Activated T-helper 1 cell treated with anti-CD3 and anti-CD28 coated beads, Interleukin-12 subunit alpha, Interleukin-12 subunit beta, Interleukin-2, Interleukin-4 antibody, amounts not matched to agents 30 ng/mL and 10 ng/mL and 1 ng/mL, durations not matched to agents 14 hours and 24 hours and 36 hours (primary cell): Measurements from ENCODE around the gene TCP11L2. TPM values are rescaled to one million over a fixed set of nuclear protein-coding genes. Genes with fewer than 3 reads are reported as not detected.
A peak's percentile ranks its signal among the peaks of the same experiment; 100 is the strongest.

Experiments
- DNase-seq: peaks from one replicate; pipeline ENCODE4 v3.0.0; 2021; ENCODE audit warnings: low spot score
- H3K27ac Mint-ChIP-seq: one replicate; pipeline ENCODE4 v1.8.0; 2021; ENCODE audit warnings: mild to moderate bottlenecking, mixed read lengths
- H3K27me3 Mint-ChIP-seq: one replicate; pipeline ENCODE4 v1.8.0; 2022; ENCODE audit warnings: mild to moderate bottlenecking, moderate library complexity, mixed read lengths; ENCODE audit not compliant: insufficient read depth
- H3K36me3 Mint-ChIP-seq: one replicate; pipeline ENCODE4 v1.8.0; 2021; ENCODE audit warnings: low read depth, mixed read lengths
- H3K4me1 Mint-ChIP-seq: one replicate; pipeline ENCODE4 v1.8.0; 2021; ENCODE audit warnings: low read depth, mixed read lengths
- H3K4me3 Mint-ChIP-seq: one replicate; pipeline ENCODE4 v1.8.0; 2021; ENCODE audit warnings: mild to moderate bottlenecking, moderate library complexity, mixed read lengths
- H3K9me3 Mint-ChIP-seq: one replicate; pipeline ENCODE4 v1.8.0; 2021; ENCODE audit warnings: mixed read lengths
- intact Hi-C: fragments of 100-400 bp; cut with micrococcal nuclease; formaldehyde crosslinking; loops from one replicate; pipeline ENCODE4 v1.15.1; 2024
- total RNA-seq: library from RNA; stranded (reverse); gene quantifications from 2 replicates; pipeline ENCODE4 v1.2.3, GENCODE V29; 2022

TCP11L2 gene
- 4.0 and 4.3 TPM in 2 replicates for total RNA-seq

DNA sequence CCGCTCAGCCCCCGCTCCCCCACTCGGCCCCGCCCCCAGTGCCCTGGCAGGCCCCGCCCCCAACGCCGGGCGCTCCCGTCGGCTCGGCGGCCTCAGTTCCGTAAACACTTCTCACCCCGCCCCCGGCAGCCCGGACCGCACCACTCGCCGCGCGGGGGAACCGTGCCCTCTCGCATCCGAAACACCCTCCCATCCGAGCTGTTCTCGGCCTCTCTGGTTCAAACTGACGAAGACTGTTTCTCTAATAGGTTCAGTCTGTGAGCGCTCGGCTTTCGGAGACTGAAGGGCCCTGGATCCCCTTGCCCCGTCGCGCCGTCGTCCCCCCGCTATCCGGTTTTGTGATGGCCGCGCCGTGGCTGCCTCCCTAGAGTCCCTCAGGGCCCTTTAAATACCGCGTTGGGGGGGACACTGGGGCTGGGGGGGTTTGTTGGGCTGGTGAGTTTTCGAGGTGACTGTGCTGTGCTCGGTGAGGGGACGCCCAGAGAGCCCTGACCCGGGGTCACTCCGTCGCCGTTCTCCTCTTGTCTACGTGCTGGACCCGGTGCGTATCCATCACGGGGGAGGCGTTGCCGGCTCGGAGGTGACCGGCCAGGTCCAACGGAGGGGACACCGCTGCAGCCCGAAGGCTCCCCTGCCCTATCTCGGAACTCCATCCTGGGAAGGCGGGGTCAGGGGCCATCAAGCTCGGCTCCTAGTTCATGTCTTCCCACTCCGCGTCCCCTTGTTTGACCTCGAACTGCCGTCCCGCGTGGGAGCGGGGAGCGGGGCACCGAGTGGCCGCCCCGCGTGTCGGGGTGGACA lies at the start of gene TCP11L2:
TCP11L2 (plus strand) TSS at position 333 of the 801 bp plus-strand sequence. CDS start 8,343 bp downstream, outside the sequence.
- peak; percentile 83 for DNase-seq
- no peaks in the 10 kb centered on the region for H3K27me3 Mint-ChIP-seq
- peaks cover 49% of the 10 kb centered on the region for H3K4me1 Mint-ChIP-seq
- intact Hi-C loops, result loop anchor here (1.0 to 5.0 kb wide), 13 partner anchors 55 to 1460 kb away; partner anchors contain the start of genes C12orf75, CRY1, MTERF2 and POLR3B
- H3K9me3 Mint-ChIP-seq, result no peaks in the 10 kb centered on the region
- H3K36me3 Mint-ChIP-seq, result peaks cover 2% of the 10 kb centered on the region
- H3K4me3 Mint-ChIP-seq, result peak within 1 kb of the TSS; percentile 93
- H3K27ac Mint-ChIP-seq, result peak within 1 kb of the TSS; percentile 100

DNA sequence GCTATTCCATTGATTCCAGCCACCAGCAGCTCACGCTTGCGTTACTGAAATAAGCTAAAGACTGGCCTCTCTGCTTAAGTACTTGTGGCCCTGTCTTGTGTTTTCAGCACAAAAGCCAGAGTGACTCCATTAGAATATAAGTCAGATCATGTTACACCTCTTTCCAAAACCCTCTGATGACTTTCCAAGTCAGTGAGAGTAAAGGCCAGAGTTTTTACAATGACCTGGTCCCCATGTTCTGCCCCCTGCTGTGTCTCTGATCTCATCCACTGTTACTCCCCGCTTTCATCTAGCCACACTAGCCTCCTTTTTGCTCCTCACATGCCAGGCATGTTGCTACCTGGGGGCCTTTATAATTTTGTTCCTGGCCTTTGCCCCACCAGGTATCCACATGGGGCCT lies 47.8 kb upstream of the TCP11L2 start:
- Mint-ChIP-seq H3K9me3 (no peaks in the 10 kb centered on the region), H3K4me3 (no peak overlapping the region), H3K27me3 (peaks cover 2% of the 10 kb centered on the region), H3K4me1 (no peaks in the 10 kb centered on the region), H3K36me3 (no peaks in the 10 kb centered on the region), H3K27ac (no peak overlapping the region)
- intact Hi-C loops, result loop anchor here (10.0 kb wide), 1 partner anchor 840 kb away; the partner anchor contains the start of gene CRY1
- no peak for DNase-seq

DNA sequence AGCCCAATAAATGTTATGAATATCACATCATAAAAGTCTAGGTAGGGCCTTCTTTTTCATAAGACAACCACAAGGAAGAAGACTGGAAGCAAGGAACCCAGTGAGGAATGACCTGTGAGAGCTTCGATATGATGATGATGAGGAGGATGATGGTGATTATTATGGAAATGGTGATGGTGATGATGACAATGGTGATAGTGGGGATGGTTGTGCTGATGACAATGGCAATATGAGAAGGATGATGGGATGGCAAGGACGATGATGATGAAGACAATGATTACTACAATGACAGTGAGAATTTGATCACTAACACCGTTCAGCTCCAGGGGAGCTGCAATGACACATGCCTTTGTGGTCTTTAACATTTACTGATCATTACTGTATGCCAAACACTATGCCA lies 47.0 kb upstream of the TCP11L2 start:
- Mint-ChIP-seq H3K4me1 (no peaks in the 10 kb centered on the region), H3K27ac (no peak overlapping the region), H3K36me3 (no peaks in the 10 kb centered on the region), H3K9me3 (no peaks in the 10 kb centered on the region), H3K27me3 (peaks cover 2% of the 10 kb centered on the region), H3K4me3 (no peak overlapping the region)
- no peak for DNase-seq
- intact Hi-C loops, result loop anchor here (10.0 kb wide), 1 partner anchor 839 kb away; the partner anchor contains the start of gene CRY1

DNA sequence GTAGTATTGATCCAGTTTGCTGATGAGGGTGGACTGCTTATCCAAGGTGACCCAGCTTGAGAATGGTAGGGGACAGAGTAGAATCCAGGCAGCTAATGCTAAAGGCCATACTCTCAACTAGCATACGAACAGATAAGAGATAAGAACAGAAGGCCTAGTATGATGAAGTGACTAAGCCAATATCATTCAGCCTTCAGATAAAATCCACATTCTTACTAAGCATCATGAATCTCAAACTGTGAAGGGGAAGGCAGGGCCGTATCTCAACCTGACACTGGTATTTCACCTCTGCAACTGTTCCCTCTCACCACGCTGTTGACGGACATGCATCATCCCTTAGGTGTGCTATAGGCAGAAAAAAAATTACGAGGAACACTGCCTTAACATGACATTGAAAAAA lies 46.6 kb upstream of the TCP11L2 start:
- H3K36me3 Mint-ChIP-seq, result no peaks in the 10 kb centered on the region
- H3K27me3 Mint-ChIP-seq, result peaks cover 2% of the 10 kb centered on the region
- H3K4me1 Mint-ChIP-seq, result no peaks in the 10 kb centered on the region
- no peak for DNase-seq
- H3K9me3 Mint-ChIP-seq, result no peaks in the 10 kb centered on the region
- intact Hi-C loops, result loop anchor here (10.0 kb wide), 1 partner anchor 839 kb away; the partner anchor contains the start of gene CRY1
- no peak overlapping the region for H3K4me3 Mint-ChIP-seq
- H3K27ac Mint-ChIP-seq, result no peak overlapping the region

DNA sequence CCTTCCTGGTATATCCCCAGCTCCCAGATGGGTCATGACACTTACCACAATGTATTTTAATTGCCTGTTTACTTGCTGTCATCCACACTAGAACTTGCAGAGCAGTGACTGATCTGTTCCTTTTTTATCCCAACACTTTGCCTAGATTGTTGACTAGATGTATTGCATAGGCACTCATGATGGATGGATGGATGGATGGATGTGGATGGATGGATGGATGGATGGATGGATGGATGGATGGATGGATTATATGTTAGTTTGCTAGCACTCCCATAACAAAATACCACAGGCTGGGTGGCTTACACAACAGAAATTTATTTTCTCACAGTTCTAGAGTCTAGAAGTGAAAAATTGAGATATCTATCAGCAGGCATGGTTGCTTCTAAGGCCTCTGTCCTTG lies 46.0 kb upstream of the TCP11L2 start:
- Mint-ChIP-seq H3K4me1 (no peaks in the 10 kb centered on the region), H3K9me3 (no peaks in the 10 kb centered on the region), H3K4me3 (no peak overlapping the region), H3K27me3 (peaks cover 2% of the 10 kb centered on the region), H3K27ac (no peak overlapping the region), H3K36me3 (no peaks in the 10 kb centered on the region)
- DNase-seq, result no peak
- intact Hi-C loops, result loop anchor here (10.0 kb wide), 1 partner anchor 838 kb away; the partner anchor contains the start of gene CRY1

DNA sequence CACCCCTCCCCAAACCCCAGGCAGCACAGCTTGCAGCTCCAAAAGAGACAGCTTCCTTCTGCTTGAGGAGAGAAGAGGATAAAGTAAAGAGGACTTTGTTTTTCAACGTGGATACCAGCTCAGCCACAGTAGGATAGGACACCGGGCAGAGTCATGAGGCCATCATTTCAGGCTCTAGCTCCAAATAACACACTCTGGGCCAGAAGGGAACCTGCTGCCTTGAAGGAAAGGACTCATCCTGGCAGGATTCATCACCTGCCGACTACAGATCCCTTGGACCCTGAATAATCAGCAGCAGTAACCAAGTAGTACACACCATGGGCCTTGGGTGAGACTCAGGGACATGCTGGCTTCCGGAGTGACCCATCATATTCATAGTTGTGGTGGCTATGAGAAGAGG lies 44.3 kb upstream of the TCP11L2 start:
- intact Hi-C loops, result loop anchor here (10.0 kb wide), 1 partner anchor 837 kb away; the partner anchor contains the start of gene CRY1
- Mint-ChIP-seq H3K9me3 (no peaks in the 10 kb centered on the region), H3K4me3 (no peak overlapping the region), H3K36me3 (no peaks in the 10 kb centered on the region), H3K27me3 (peaks cover 7% of the 10 kb centered on the region), H3K27ac (no peak overlapping the region), H3K4me1 (no peaks in the 10 kb centered on the region)
- DNase-seq, result no peak

DNA sequence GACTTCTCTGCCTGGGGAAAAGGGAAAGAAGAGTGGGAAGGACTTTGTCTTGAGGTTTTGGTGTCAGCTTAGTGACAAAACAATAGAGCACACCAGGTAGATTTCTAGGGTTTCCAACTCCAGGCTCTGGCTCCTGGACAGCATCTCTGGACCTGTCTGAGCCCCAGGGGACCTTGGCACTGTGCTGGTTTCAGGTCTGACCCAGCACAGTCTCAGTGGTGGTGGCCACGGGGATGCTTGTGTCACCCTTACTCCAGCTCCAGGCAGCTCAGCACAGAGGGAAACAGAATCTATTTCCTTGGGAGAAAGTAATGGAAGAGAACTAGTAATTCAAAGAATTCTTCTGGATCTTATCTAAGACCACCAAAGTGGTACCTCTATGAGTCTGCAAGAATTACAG lies 43.6 kb upstream of the TCP11L2 start:
- H3K27me3 Mint-ChIP-seq, result peaks cover 8% of the 10 kb centered on the region
- no peaks in the 10 kb centered on the region for H3K9me3 Mint-ChIP-seq
- no peak for DNase-seq
- H3K36me3 Mint-ChIP-seq, result no peaks in the 10 kb centered on the region
- intact Hi-C loops, result loop anchor here (10.0 kb wide), 1 partner anchor 836 kb away; the partner anchor contains the start of gene CRY1
- no peak overlapping the region for H3K27ac Mint-ChIP-seq
- no peak overlapping the region for H3K4me3 Mint-ChIP-seq
- H3K4me1 Mint-ChIP-seq, result no peaks in the 10 kb centered on the region

DNA sequence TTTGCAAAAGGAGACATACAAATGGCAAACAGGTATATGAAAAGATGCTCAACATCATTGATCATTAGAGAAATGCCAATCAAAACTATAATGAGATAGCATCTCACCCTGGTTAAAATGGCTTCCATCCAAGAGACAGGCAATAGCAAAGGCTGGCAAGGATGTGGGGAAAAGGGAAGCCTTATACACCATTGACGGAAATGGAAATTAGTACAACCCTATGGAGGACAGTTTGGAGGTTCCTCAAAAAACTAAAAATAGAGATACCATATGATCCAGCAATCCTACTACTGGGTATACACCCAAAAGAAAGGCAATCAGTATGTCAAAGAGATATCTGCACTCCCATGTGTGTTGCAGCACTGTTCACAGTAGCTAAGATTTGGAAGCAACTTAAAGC lies 37.4 kb upstream of the TCP11L2 start:
- Mint-ChIP-seq H3K4me3 (no peak overlapping the region), H3K36me3 (no peaks in the 10 kb centered on the region), H3K9me3 (no peaks in the 10 kb centered on the region), H3K27me3 (peaks cover 18% of the 10 kb centered on the region), H3K4me1 (peaks cover 18% of the 10 kb centered on the region), H3K27ac (no peak overlapping the region)
- intact Hi-C loops, result no loop called here
- DNase-seq, result no peak

DNA sequence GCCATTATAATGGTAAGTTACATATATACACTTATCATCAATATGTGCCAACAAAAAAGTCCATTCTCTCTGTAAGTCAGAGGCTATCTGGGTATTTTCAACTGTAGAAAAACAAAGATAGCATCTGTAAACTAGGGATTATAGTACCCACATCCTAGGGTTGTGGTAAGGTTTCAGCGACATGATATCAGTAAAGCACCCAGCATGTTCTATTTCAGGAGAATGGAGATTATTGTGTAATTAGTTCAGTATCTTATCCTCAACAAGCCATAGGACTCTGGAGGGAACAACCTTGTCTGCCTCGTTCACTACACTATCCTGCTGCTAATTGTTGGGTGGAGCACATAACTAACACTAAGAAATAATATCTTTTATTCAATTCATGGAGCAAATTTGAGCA lies 35.0 kb upstream of the TCP11L2 start:
- Mint-ChIP-seq H3K4me1 (peaks cover 18% of the 10 kb centered on the region), H3K4me3 (no peak overlapping the region), H3K9me3 (no peaks in the 10 kb centered on the region), H3K27ac (no peak overlapping the region), H3K36me3 (no peaks in the 10 kb centered on the region), H3K27me3 (peaks cover 21% of the 10 kb centered on the region)
- intact Hi-C loops, result no loop called here
- no peak for DNase-seq

DNA sequence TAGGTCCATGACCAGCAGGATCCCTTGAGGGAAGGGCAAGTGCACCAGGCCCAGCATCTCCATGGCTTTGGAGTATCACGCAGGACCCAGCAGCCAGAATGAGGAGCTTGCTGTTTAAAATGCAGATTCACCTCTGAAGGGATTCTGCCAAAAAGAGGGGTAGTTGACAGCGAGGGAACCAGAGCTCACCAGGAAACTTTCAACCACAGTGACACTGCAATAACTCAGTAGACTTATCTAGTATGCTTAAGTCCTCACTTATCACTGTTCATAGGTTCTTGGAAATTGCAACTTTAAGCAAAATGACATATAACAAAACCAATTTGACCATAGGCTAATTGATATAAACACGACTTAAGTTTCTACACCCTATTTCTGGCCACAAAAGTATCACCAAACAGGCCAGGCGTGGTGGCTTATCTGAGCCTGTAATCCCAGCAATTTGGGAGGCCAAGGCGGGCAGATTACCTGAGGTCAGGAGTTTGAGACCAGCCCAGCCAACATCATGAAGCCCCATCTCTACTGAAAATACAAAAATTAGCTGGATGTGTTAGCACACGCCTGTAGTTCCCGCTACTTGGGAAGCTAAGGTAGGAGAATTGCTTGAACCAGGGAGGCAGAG lies 33.3 kb upstream of the TCP11L2 start:
- H3K4me1 Mint-ChIP-seq, result peaks cover 18% of the 10 kb centered on the region
- DNase-seq, result no peak
- no peak overlapping the region for H3K27ac Mint-ChIP-seq
- intact Hi-C loops, result no loop called here
- H3K9me3 Mint-ChIP-seq, result no peaks in the 10 kb centered on the region
- peaks cover 13% of the 10 kb centered on the region for H3K27me3 Mint-ChIP-seq
- H3K4me3 Mint-ChIP-seq, result no peak overlapping the region
- no peaks in the 10 kb centered on the region for H3K36me3 Mint-ChIP-seq

DNA sequence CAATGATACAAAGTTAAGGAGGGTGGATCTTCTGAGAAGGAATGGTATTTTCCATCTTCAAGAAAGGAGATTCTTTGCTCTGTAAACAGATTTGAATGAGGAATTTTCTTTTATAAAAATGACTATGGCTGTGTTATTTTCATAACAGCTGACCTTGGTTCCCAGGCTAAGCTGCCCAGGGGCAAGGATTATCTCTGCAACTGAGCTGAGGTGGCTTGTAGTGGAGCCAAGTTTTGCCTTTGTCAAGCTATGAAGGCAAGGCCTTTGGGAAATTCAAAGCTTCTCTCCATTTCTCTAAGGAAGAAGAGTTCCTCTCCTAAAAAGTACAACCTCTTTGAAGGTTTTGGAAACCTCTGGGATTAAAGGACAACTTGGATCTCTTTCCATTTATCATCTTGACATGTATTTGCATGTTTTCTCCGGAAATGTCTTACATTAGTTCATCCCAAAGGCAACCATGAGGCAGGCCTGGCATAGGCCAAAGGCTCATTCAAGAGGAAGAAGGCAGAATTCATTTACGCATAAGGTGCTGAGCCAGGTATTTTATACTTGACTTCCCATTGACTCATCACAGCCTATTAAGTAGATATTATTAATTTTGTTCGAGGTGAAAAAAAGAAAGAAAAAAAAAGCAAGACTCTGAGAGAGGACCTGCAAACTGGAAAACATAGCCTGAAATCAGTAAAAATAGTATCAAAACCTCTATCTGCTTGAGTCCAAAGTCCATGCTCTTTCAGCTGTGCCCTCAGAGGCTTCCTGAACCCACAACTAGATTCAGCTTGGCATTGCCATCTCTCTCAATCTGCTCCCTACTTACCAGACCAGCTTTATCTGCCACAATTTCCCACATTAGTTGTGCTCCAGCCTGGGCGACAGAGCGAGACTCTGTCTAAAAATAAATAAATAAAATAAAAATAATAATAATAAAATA lies 30.7 kb upstream of the TCP11L2 start:
- no peak for DNase-seq
- H3K4me3 Mint-ChIP-seq, result no peak overlapping the region
- H3K9me3 Mint-ChIP-seq, result no peaks in the 10 kb centered on the region
- H3K4me1 Mint-ChIP-seq, result peaks cover 18% of the 10 kb centered on the region
- H3K27ac Mint-ChIP-seq, result no peak overlapping the region
- intact Hi-C loops, result no loop called here
- no peaks in the 10 kb centered on the region for H3K36me3 Mint-ChIP-seq
- H3K27me3 Mint-ChIP-seq, result peaks cover 9% of the 10 kb centered on the region

DNA sequence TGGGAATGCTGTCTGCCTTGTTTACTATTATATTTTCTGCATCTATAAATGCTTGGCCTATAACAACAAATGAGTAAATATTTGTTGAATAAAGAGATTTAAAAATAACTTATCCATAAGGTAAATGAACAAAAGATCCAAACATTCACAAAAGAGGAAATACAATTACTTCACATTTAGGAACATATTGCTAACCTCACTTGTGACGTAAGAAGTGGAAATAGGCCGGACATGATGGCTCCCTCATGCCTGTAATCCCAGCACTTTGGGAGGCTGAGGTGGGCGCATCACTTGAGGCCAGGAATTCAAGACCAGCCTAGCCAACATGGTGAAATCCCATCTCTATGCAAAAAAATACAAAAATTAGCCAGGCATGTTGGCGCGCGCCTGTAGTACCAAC lies 29.0 kb upstream of the TCP11L2 start:
- no peak overlapping the region for H3K27ac Mint-ChIP-seq
- H3K4me3 Mint-ChIP-seq, result no peak overlapping the region
- no peak for DNase-seq
- no peaks in the 10 kb centered on the region for H3K36me3 Mint-ChIP-seq
- peaks cover 6% of the 10 kb centered on the region for H3K27me3 Mint-ChIP-seq
- H3K9me3 Mint-ChIP-seq, result no peaks in the 10 kb centered on the region
- intact Hi-C loops, result no loop called here
- H3K4me1 Mint-ChIP-seq, result peaks cover 7% of the 10 kb centered on the region
